Measurements from ENCODE around the gene PRDM13. TPM values are rescaled to one million over a fixed set of nuclear protein-coding genes. Genes with fewer than 3 reads are reported as not detected.

Gene PRDM13
- total RNA-seq, 1 experiment from 2014 or later: not detected

GRCh38 chr6:99589907-99590493 is 16.6 kb upstream of the PRDM13 start:
- H3K9ac ChIP-seq (ENCODE audit: low read length): no peak overlapping the region
- no peak overlapping the region for H2AFZ ChIP-seq (ENCODE audit: low read depth, low read length, poor library complexity, severe bottlenecking)
- CTCF ChIA-PET: no interaction called here
- no peak for TF ChIP-seq EZH2phosphoT487 (IDR thresholded peaks at IDR 0.05; ENCODE audit: borderline replicate concordance)
- TF ChIP-seq ZNF274 (IDR thresholded peaks at IDR 0.05; ENCODE audit: low read depth, low read length): no peak
- TF ChIP-seq ZBTB33 (IDR thresholded peaks at IDR 0.05; ENCODE audit: extremely low read depth, insufficient replicate concordance, low read length): no peak
- no peak for TF ChIP-seq FOSL1 (IDR thresholded peaks at IDR 0.05; ENCODE audit: low read depth)
- no peak for TF ChIP-seq JUND (IDR thresholded peaks at IDR 0.05)
- no peak for TF ChIP-seq ZFX (IDR thresholded peaks at IDR 0.05)
- H3K9me3 ChIP-seq (ENCODE audit: control insufficient read depth in 1 of 2, insufficient read depth in 1 of 2, low read depth in 1 of 2, low read length in 2 of 2): no peaks in the 10 kb centered on the region
- BruUV-seq (replicated peaks): no TSS peak
- no peak overlapping the region for H3K27ac ChIP-seq (ENCODE audit: low read depth, low read length)
- H4K20me1 ChIP-seq (ENCODE audit: insufficient read depth): no peaks in the 10 kb centered on the region
- intact Hi-C loops (cut with micrococcal nuclease): no loop called here
- DNase-seq (ENCODE audit: low read depth, low spot score) (no peak), ATAC-seq (no peak)
- H3K4me3 ChIP-seq (replicated peaks in 1 of 2; ENCODE audit: low read depth in 1 of 2, low read length in 2 of 2): no peak overlapping the region
- no peaks in the 10 kb centered on the region for H3K36me3 ChIP-seq (ENCODE audit: control insufficient read depth in 1 of 2, insufficient read depth in 2 of 2, low read length in 2 of 2)
- H3K4me1 ChIP-seq (ENCODE audit: control insufficient read depth in 1 of 2, insufficient read depth in 2 of 2, low read length in 2 of 2): no peaks in the 10 kb centered on the region
- no peaks in the 10 kb centered on the region; the same call in 1 of the 2 replicates for H3K27me3 ChIP-seq (ENCODE audit: insufficient read depth, low read length)
- no peak overlapping the region for H3K4me2 ChIP-seq (ENCODE audit: low read length)
- H3K79me2 ChIP-seq (ENCODE audit: insufficient read depth, low read length): no peaks in the 10 kb centered on the region
- POLR2A ChIA-PET: no interaction called here
- RAD21 ChIA-PET (ENCODE audit: low non-redundant PET in 1 of 2, low total read pairs in 2 of 2, uncharacterized antibody in 2 of 2, unreplicated experiment in 2 of 2): no interaction called here
- no peaks in the 10 kb centered on the region for H3K9me2 ChIP-seq (ENCODE audit: insufficient read depth)
